Loucy (cell line): ENCODE measurements around the gene CTNS.

Experiments used
- H2AFZ ChIP-seq: fragments of 200-600 bp; sonication (generic); 2 replicates; pipeline ENCODE4 v1.6.0; 2016; ENCODE audit warnings: antibody characterized with exemption, mild to moderate bottlenecking, low read length, moderate library complexity
- H3F3A ChIP-seq: fragments of 200-600 bp; 2 replicates; pipeline ENCODE4 v1.6.0; 2016; ENCODE audit warnings: antibody characterized with exemption, low read depth, mild to moderate bottlenecking
- H3K27me3 ChIP-seq: fragments of 200-600 bp; sonication (generic); 2 replicates; pipeline ENCODE4 v1.6.1; 2014; ENCODE audit warnings: low read length, mild to moderate bottlenecking; ENCODE audit not compliant: insufficient read depth, poor library complexity, severe bottlenecking
- H3K36me3 ChIP-seq: fragments of 200-600 bp; sonication (generic); 2 replicates; pipeline ENCODE4 v1.6.1; 2016; ENCODE audit warnings: low read length; ENCODE audit not compliant: insufficient read depth
- H3K4me1 ChIP-seq: fragments of 200-600 bp; sonication (generic); 2 replicates; pipeline ENCODE4 v1.5.1; 2014; ENCODE audit warnings: low read length, mild to moderate bottlenecking; ENCODE audit not compliant: insufficient read depth, poor library complexity, severe bottlenecking
- H3K4me2 ChIP-seq: fragments of 200-600 bp; sonication (generic); 2 replicates; pipeline ENCODE4 v1.6.0; 2014; ENCODE audit warnings: antibody characterized with exemption, low read length, low read depth, mild to moderate bottlenecking; ENCODE audit not compliant: poor library complexity, severe bottlenecking
- H3K4me3 ChIP-seq: fragments of 200-600 bp; sonication (generic); 2 replicates; pipeline ENCODE4 v1.5.1; 2014; ENCODE audit warnings: low read length, mild to moderate bottlenecking, mixed read lengths; ENCODE audit not compliant: poor library complexity, severe bottlenecking
- H3K79me2 ChIP-seq: fragments of 200-600 bp; sonication (generic); 2 replicates; pipeline ENCODE4 v1.6.1; 2014; ENCODE audit warnings: low read length; ENCODE audit not compliant: insufficient read depth
- H3K9ac ChIP-seq: fragments of 200-600 bp; sonication (generic); 2 replicates; pipeline ENCODE4 v1.6.0; 2014; ENCODE audit warnings: mild to moderate bottlenecking, low read depth, low read length, moderate library complexity; ENCODE audit not compliant: poor library complexity, severe bottlenecking
- H3K9me2 ChIP-seq: fragments of 200-600 bp; sonication (generic); replicated peaks from 2 replicates; pipeline ENCODE4 v1.6.1; 2016; ENCODE audit warnings: low read depth, low read length, mixed read lengths
- H3K9me3 ChIP-seq: fragments of 200-600 bp; sonication (generic); 2 replicates; pipeline ENCODE4 v1.6.1; 2014; ENCODE audit warnings: mild to moderate bottlenecking, antibody characterized with exemption, low read length, low read depth; ENCODE audit not compliant: insufficient read depth
- H4K20me1 ChIP-seq: fragments of 200-600 bp; sonication (generic); 2 replicates; pipeline ENCODE4 v1.6.0; 2014; ENCODE audit warnings: antibody characterized with exemption, low read length, mild to moderate bottlenecking; ENCODE audit not compliant: insufficient read depth, poor library complexity, severe bottlenecking
- EZH2phosphoT487 ChIP-seq: fragments of 200-600 bp; IDR thresholded peaks from 2 replicates; pipeline ENCODE4 v1.6.1; 2018; ENCODE audit warnings: antibody characterized with exemption, mild to moderate bottlenecking, moderate library complexity, borderline replicate concordance
- TF ChIP-seq, protein P1 (sequence below): fragments of 200-600 bp; sonication (generic); conservative IDR thresholded peaks from 2 replicates; pipeline ENCODE4 v1.5.1; 2014; ENCODE audit warnings: mild to moderate bottlenecking, antibody characterized with exemption, low read length

CTNS gene

DNA sequence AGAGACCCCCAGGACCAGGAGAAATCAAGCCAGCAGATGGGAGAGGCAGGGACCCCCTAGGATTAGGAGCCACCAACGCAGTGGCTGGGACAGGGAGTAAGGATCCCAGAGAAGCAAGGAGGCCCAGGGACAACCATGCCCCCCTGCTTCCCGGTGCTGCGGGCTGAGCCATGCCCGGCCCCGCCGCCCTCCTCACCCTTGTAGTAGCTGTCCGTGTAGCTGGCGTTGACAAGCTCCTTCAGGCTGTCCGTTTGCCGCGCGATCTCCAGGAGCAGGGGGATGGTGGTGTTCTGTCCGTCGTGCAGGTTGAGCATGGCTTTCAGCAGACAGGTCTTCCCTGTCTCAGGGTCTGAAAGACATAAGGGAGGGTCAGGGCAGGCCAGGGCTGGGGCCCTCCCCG lies 45.8 kb upstream of the CTNS start:
- Histone ChIP-seq H3K9ac (no peak overlapping the region), H3K79me2 (no peaks in the 10 kb centered on the region), H3K9me2 (no peaks in the 10 kb centered on the region), H3K9me3 (no peaks in the 10 kb centered on the region), H3K36me3 (no peaks in the 10 kb centered on the region), H2AFZ (no peak overlapping the region), H3K4me2 (no peak overlapping the region), H3K4me3 (no peak overlapping the region), H4K20me1 (no peaks in the 10 kb centered on the region), H3K27me3 (no peaks in the 10 kb centered on the region), H3F3A (no peaks in the 10 kb centered on the region), H3K4me1 (no peaks in the 10 kb centered on the region)
- TF ChIP-seq, protein P1, sequence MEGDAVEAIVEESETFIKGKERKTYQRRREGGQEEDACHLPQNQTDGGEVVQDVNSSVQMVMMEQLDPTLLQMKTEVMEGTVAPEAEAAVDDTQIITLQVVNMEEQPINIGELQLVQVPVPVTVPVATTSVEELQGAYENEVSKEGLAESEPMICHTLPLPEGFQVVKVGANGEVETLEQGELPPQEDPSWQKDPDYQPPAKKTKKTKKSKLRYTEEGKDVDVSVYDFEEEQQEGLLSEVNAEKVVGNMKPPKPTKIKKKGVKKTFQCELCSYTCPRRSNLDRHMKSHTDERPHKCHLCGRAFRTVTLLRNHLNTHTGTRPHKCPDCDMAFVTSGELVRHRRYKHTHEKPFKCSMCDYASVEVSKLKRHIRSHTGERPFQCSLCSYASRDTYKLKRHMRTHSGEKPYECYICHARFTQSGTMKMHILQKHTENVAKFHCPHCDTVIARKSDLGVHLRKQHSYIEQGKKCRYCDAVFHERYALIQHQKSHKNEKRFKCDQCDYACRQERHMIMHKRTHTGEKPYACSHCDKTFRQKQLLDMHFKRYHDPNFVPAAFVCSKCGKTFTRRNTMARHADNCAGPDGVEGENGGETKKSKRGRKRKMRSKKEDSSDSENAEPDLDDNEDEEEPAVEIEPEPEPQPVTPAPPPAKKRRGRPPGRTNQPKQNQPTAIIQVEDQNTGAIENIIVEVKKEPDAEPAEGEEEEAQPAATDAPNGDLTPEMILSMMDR = no peak
- TF ChIP-seq EZH2phosphoT487 = no peak

DNA sequence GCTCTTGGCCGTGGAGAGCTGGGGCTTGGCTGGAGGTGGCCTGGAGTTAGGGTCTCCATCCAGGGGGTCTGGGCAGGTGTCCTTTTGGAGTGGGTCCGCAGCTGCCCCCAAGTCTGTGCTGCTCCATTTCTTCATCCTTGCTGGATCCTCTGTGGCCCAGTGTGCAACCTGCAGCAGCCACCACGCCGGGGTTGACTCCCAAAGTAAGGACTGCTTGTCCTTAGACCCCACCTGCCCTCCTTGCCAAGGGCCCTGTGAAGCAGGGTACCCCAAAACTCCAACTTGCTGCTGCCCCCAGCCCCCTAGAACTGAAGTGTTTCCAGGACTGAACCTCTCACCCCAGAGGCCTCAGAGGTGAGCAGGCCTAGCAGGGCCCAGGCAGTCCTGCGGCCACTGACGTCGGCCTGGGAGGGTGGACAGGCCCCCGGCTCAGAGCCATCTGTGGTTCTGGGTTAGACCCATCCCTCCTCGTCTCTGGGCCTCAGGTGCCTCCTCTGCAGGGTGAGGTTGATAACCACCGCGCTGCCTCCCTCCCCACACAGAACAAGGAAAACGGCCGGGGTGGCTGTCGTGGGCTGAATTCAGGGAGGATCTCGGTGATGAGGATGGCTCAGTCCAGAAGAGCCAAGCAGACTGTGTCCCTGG lies 44.2 kb upstream of the CTNS start:
- Histone ChIP-seq H3F3A (no peaks in the 10 kb centered on the region), H3K4me3 (no peak overlapping the region), H3K79me2 (no peaks in the 10 kb centered on the region), H3K4me2 (no peak overlapping the region), H3K4me1 (no peaks in the 10 kb centered on the region), H3K9me2 (no peaks in the 10 kb centered on the region), H3K36me3 (no peaks in the 10 kb centered on the region), H3K9ac (no peak overlapping the region), H3K27me3 (no peaks in the 10 kb centered on the region), H2AFZ (no peak overlapping the region), H3K9me3 (no peaks in the 10 kb centered on the region), H4K20me1 (no peaks in the 10 kb centered on the region)
- no peak for TF ChIP-seq EZH2phosphoT487
- TF ChIP-seq, protein P1 = no peak

GRCh38 chr17:3593384-3593783 lies 43.2 kb upstream of the CTNS start:
- H3K9ac ChIP-seq = no peak overlapping the region
- TF ChIP-seq EZH2phosphoT487 = no peak
- TF ChIP-seq, protein P1 = no peak
- H3F3A ChIP-seq = no peaks in the 10 kb centered on the region
- H3K27me3 ChIP-seq = no peaks in the 10 kb centered on the region
- H3K79me2 ChIP-seq = no peaks in the 10 kb centered on the region
- no peaks in the 10 kb centered on the region for H3K9me3 ChIP-seq
- no peak overlapping the region for H3K4me3 ChIP-seq
- no peaks in the 10 kb centered on the region for H3K9me2 ChIP-seq
- H4K20me1 ChIP-seq = no peaks in the 10 kb centered on the region
- H3K36me3 ChIP-seq = no peaks in the 10 kb centered on the region
- no peak overlapping the region for H2AFZ ChIP-seq
- no peaks in the 10 kb centered on the region for H3K4me1 ChIP-seq
- H3K4me2 ChIP-seq = no peak overlapping the region
